GM13976 (cell line): ENCODE data around the gene PIP4K2A.

Experiments used
- DNase-seq: peaks from one replicate; pipeline ENCODE4 v3.0.0; 2012; ENCODE audit warnings: low spot score
- CTCF ChIP-seq: IDR thresholded peaks from 2 replicates; pipeline ENCODE4 v1.5.1; 2012; ENCODE audit warnings: borderline replicate concordance, mild to moderate bottlenecking; ENCODE audit not compliant: insufficient read depth; ENCODE audit errors: extremely low read depth, missing control alignments, control extremely low read depth
- in situ Hi-C: fragments of 300-500 bp; cut with MboI; formaldehyde crosslinking; loops from one replicate; pipeline ENCODE4 v1.12.0; 2022; ENCODE audit warnings: low sequenced_read_pairs, mixed read lengths, inconsistent platforms; ENCODE audit not compliant: unreplicated experiment

PIP4K2A gene

GRCh38 chr10:22633528-22633927, 80.8 kb downstream of the PIP4K2A start:
- no peak for TF ChIP-seq CTCF
- in situ Hi-C loops, result no loop called here
- DNase-seq, result no peak

- DNase-seq, result no peak
- no peak for TF ChIP-seq CTCF
- in situ Hi-C loops, result no loop called here
These were observed 81.3 kb downstream of the PIP4K2A start for GRCh38 chr10:22633106-22633505.

GRCh38 chr10:22631646-22632278, 82.6 kb downstream of the PIP4K2A start:
- no peak for DNase-seq
- in situ Hi-C loops, result no loop called here
- TF ChIP-seq CTCF, result no peak

GRCh38 chr10:22631185-22631584, 83.2 kb downstream of the PIP4K2A start:
- in situ Hi-C loops, result no loop called here

GRCh38 chr10:22630234-22631174, 83.9 kb downstream of the PIP4K2A start:
- TF ChIP-seq CTCF, result no peak
- in situ Hi-C loops, result no loop called here
- DNase-seq, result peak; percentile 66

More at GRCh38 chr10:22631185-22631584, 83.2 kb downstream of the PIP4K2A start:
- DNase-seq, result no peak
- no peak for TF ChIP-seq CTCF

- in situ Hi-C loops, result no loop called here
- no peak for DNase-seq
- no peak for TF ChIP-seq CTCF
These were observed 84.5 kb downstream of the PIP4K2A start for GRCh38 chr10:22629852-22630233.
